ENCODE data around the gene ONECUT3. TPM values are rescaled to one million over a fixed set of nuclear protein-coding genes. Genes with fewer than 3 reads are reported as not detected.

ONECUT3 gene
- total RNA-seq, 1 experiment from 2014 or later, result not detected

DNA sequence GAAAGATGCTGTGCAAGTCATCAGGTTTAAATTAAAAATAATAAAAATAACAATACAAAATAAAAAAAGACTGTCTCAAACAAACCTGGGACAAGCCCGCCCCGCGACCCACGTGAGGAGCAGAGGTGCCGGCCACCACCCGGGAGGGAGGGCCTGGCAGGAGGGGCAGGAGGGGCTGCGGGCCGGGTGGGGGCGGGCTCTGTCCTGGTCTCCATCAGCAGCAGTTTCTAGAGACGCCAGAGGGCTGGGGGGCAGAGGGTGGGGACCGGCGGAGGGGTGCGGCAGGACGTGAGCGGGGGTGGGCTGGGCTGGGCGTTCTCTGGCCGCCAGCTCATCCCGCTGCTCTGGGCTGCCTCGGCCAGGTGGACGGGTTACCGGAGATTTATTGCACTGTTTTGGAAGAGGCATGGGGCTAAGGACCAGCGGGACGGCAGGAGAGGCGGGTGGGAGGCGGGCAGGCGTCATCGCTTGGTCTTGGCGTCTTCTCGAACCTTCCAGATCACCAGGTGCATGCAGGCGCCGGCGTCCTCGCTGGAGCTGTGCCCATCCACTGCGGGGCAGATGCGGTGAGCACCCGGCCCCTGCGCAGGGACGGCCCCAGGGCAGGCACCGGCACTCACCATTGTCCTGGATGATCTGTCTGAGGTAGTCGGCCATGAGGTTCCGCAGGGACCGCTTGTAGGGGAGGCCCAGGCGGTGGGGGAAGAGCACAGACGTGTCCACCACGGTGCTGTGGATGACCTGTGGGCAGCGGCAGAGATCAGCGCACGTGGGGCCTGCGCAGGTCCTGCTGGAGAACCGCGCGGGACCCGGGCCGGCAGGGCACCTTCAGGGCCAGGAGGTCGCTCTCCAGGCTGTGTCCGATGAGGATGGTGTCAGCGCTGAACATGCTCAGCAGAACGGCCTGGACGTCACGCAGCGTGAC lies 62.6 kb downstream of the ONECUT3 start:
- peaks cover 48% of the 10 kb centered on the region for H3K36me3 ChIP-seq (ENCODE audit: insufficient read depth, low read length, poor library complexity, severe bottlenecking)
- no peak overlapping the region for H3K4me3 ChIP-seq (ENCODE audit: low read depth, low read length, poor library complexity, severe bottlenecking)
- POLR2A ChIA-PET (ENCODE audit: low non-redundant PET), result no interaction called here
- no peaks in the 10 kb centered on the region for H3K9me3 ChIP-seq (ENCODE audit: low read depth, low read length, poor library complexity, severe bottlenecking)
- intact Hi-C loops (cut with micrococcal nuclease; ENCODE audit: unreplicated experiment), result loop anchor here (10.0 kb wide), 1 partner anchor 271 kb away; no protein-coding TSS in a partner anchor
- H3K4me1 ChIP-seq (ENCODE audit: insufficient read depth, low read length, poor library complexity, severe bottlenecking), result peaks cover 4% of the 10 kb centered on the region
- no peak for TF ChIP-seq EZH2 (IDR thresholded peaks at IDR 0.05; ENCODE audit: borderline replicate concordance, low read depth, low read length, poor library complexity, severe bottlenecking)
- TF ChIP-seq, protein P1, sequence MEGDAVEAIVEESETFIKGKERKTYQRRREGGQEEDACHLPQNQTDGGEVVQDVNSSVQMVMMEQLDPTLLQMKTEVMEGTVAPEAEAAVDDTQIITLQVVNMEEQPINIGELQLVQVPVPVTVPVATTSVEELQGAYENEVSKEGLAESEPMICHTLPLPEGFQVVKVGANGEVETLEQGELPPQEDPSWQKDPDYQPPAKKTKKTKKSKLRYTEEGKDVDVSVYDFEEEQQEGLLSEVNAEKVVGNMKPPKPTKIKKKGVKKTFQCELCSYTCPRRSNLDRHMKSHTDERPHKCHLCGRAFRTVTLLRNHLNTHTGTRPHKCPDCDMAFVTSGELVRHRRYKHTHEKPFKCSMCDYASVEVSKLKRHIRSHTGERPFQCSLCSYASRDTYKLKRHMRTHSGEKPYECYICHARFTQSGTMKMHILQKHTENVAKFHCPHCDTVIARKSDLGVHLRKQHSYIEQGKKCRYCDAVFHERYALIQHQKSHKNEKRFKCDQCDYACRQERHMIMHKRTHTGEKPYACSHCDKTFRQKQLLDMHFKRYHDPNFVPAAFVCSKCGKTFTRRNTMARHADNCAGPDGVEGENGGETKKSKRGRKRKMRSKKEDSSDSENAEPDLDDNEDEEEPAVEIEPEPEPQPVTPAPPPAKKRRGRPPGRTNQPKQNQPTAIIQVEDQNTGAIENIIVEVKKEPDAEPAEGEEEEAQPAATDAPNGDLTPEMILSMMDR (conservative IDR thresholded peaks at IDR 0.05; ENCODE audit: low read depth, low read length), result no peak
- H3K27me3 ChIP-seq (replicated peaks; ENCODE audit: insufficient read depth, low read depth, low read length, poor library complexity), result no peaks in the 10 kb centered on the region
- no TSS peak for BruUV-seq (replicated peaks)
- H3K27ac ChIP-seq (ENCODE audit: low read depth, low read length, poor library complexity, severe bottlenecking), result no peak overlapping the region
- CTCF ChIA-PET, result interaction anchor here (0.8 kb wide), 1 partner anchor 143 kb away, joined by 3 read pairs; no protein-coding TSS in a partner anchor
- DNase-seq (ENCODE audit: low spot score), result no peak

DNA sequence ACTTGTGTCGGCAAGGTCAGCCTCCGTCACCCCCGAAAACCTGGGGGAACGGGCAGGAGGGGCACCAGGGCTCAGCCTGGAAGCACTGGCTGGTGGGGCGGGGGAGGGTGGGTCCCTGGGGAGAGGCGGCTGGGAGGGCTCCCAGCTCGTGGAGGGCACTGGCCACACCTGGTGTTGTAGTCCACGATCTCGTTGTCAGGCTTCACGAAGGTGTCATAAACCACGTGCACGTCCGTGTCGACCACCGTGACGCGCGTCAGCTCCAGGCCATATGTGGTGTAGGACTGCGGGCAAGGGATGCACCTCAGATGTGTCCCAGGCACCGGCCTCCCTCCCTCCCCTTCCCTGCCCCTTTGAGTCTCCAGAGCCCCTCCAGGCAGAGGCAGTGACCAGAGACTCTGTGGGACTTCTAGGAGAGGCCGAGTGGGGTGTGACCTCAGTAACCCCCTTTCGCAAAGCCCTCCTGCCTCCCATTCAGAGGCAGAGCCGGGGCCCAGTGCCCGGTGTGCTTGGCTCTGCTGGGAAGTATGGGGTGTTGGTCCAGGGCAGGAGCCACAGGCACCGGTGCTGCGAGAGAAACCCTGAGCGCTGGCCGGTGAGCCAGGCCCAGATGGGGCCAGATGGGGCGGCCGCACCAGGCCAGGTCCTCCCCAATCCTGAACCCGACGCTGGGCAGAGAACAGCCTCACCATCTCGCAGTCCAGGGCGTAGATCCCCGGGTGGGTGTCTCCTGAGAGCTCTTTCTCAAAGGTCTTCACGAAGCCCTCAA lies 63.4 kb downstream of the ONECUT3 start:
- no peak overlapping the region for H3K4me3 ChIP-seq (ENCODE audit: low read depth, low read length, poor library complexity, severe bottlenecking)
- H3K36me3 ChIP-seq (ENCODE audit: insufficient read depth, low read length, poor library complexity, severe bottlenecking), result peaks cover 48% of the 10 kb centered on the region
- ChIA-PET POLR2A (ENCODE audit: low non-redundant PET) (no interaction called here), CTCF (no interaction called here)
- no peak for DNase-seq (ENCODE audit: low spot score)
- H3K27me3 ChIP-seq (replicated peaks; ENCODE audit: insufficient read depth, low read depth, low read length, poor library complexity), result no peaks in the 10 kb centered on the region
- intact Hi-C loops (cut with micrococcal nuclease; ENCODE audit: unreplicated experiment), result loop anchor here (10.0 kb wide), 1 partner anchor 272 kb away; no protein-coding TSS in a partner anchor
- BruUV-seq (replicated peaks), result no TSS peak
- H3K4me1 ChIP-seq (ENCODE audit: insufficient read depth, low read length, poor library complexity, severe bottlenecking), result peaks cover under 1% of the 10 kb centered on the region
- H3K27ac ChIP-seq (ENCODE audit: low read depth, low read length, poor library complexity, severe bottlenecking), result no peak overlapping the region
- no peak for TF ChIP-seq EZH2 (IDR thresholded peaks at IDR 0.05; ENCODE audit: borderline replicate concordance, low read depth, low read length, poor library complexity, severe bottlenecking)
- TF ChIP-seq, protein P1 (conservative IDR thresholded peaks at IDR 0.05; ENCODE audit: low read depth, low read length), result no peak
- no peaks in the 10 kb centered on the region for H3K9me3 ChIP-seq (ENCODE audit: low read depth, low read length, poor library complexity, severe bottlenecking)

DNA sequence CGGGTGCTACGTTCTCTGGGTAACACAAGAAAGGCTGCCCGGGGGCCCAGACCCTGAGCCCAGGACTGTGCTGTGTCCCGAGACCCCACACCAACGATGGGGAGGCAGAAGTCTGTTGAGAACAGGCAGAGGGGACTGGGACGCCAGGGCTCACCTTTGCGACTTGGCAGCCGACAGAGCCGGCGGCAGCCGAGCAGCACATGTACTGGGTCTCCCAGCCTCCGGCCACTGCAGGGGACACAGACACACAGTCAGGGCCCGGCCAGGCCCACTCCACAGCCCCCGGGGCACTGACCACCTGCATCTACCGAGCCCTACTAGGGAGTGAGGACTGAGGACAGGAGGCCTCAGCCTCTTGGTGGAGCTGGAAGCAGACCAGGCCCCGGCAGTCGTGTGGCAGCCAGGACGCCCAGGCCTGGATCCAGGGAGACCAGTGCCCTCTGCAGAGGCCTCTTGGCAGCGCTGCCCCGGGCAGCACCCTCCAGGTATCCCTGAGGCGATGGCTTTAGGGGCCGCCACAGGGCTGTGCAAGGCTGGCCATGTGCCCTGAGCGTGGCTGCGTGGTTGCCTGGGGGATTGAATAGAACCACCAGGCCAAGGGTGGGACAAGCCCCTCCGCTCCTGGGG lies 64.4 kb downstream of the ONECUT3 start:
- TF ChIP-seq, protein P1 (conservative IDR thresholded peaks at IDR 0.05; ENCODE audit: low read depth, low read length), result no peak
- no peak for TF ChIP-seq EZH2 (IDR thresholded peaks at IDR 0.05; ENCODE audit: borderline replicate concordance, low read depth, low read length, poor library complexity, severe bottlenecking)
- Histone ChIP-seq H3K36me3 (ENCODE audit: insufficient read depth, low read length, poor library complexity, severe bottlenecking) (peaks cover 55% of the 10 kb centered on the region), H3K9me3 (ENCODE audit: low read depth, low read length, poor library complexity, severe bottlenecking) (no peaks in the 10 kb centered on the region), H3K27ac (ENCODE audit: low read depth, low read length, poor library complexity, severe bottlenecking) (no peak overlapping the region), H3K4me1 (ENCODE audit: insufficient read depth, low read length, poor library complexity, severe bottlenecking) (no peaks in the 10 kb centered on the region), H3K27me3 (replicated peaks; ENCODE audit: insufficient read depth, low read depth, low read length, poor library complexity) (no peaks in the 10 kb centered on the region), H3K4me3 (ENCODE audit: low read depth, low read length, poor library complexity, severe bottlenecking) (no peak overlapping the region)
- no peak for DNase-seq (ENCODE audit: low spot score)
- intact Hi-C loops (cut with micrococcal nuclease; ENCODE audit: unreplicated experiment), result loop anchor here (10.0 kb wide), 1 partner anchor 273 kb away; no protein-coding TSS in a partner anchor
- BruUV-seq (replicated peaks), result no TSS peak
- ChIA-PET POLR2A (ENCODE audit: low non-redundant PET) (no interaction called here), CTCF (no interaction called here)
